ENCODE measurements around the gene ALB. TPM values are rescaled to one million over a fixed set of nuclear protein-coding genes. Genes with fewer than 3 reads are reported as not detected.

Gene ALB
- polyA plus RNA-seq, 6 donors from 2014 or later = not detected

- Mint-ChIP-seq H3K27ac (no peak overlapping the region), H3K36me3 (no peaks in the 10 kb centered on the region), H3K4me1 (no peaks in the 10 kb centered on the region), H3K9me3 (peaks cover 0 to 5% (median 0%) of the 10 kb centered on the region in 7 donors), H3K4me3 (no peak overlapping the region), H3K27me3 (peaks cover 9 to 22% (median 16%) of the 10 kb centered on the region in 3 donors)
- no peak for DNase-seq
- no peak for ATAC-seq (ENCODE audit: low read depth in 2 of 2)
Observed at GRCh38 chr4:73453701-73454005, 49.6 kb downstream of the ALB start.

DNA sequence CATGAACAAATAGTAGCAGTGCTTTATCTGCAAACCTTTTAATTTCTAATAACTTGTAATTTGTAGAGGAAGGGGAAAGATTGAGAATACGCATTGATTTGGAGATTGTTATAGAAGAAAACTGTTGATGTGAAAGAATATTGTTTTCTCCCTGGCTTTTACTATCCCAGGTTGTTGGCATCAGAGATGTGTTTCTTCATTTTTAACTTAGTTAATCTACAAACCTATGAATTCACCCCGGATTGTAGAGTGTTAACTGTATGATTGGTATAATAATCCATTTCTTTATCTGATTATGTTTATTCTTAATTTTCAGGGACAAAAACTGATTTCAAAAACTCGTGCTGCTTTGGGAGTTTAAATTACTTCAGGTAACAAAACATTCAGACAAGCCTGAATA is 50.8 kb downstream of the ALB start:
- ATAC-seq (ENCODE audit: low read depth in 2 of 2) (no peak), DNase-seq (no peak)
- H3K27me3 Mint-ChIP-seq = peaks cover 9 to 24% (median 18%) of the 10 kb centered on the region in 3 donors
- no peaks in the 10 kb centered on the region for H3K4me1 Mint-ChIP-seq
- no peak overlapping the region for H3K4me3 Mint-ChIP-seq
- peaks cover 0 to 7% (median 0%) of the 10 kb centered on the region in 7 donors for H3K9me3 Mint-ChIP-seq
- H3K27ac Mint-ChIP-seq = no peak overlapping the region
- no peaks in the 10 kb centered on the region for H3K36me3 Mint-ChIP-seq

DNA sequence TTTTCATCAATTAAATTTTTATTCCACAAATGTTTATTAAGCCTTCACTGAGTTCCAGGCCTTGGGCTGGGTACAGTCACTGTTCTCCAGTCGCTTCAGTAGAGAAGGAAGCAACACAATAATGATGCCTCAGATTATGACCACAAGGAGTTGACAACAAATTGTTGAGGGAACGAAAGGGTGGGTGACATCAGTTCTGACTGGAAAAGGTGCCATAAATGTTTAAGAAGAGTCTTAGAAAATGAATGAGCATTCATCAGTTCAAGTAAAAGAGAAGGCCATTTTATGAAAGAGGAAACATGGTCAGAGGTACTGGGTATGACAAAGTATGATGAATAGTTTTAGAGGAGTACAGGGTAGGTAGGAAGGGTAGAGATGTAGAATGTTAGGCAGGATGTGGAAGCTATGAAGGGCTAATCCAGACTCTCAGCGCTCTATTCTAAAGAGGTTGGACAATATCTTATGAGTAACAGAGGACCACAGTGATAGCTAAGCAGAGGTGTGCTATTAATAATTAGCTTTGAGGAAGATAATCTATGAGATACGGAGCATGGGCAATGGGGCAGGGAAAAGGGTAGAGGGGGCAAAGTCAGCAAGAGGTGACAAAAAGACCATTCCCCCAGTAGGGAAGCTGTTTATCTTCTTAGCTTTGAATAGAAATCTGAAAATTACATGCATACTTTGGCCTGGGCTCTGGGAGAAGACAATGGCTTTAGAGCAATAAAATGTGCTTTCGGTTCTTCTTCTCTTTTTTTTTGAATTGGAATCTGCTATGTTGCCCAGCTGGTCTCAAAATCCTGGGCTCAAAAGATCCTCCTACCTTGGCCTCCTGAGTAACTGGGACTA is 52.3 kb downstream of the ALB start:
- peaks cover 0 to 10% (median 0%) of the 10 kb centered on the region in 7 donors for H3K9me3 Mint-ChIP-seq
- no peak overlapping the region for H3K4me3 Mint-ChIP-seq
- DNase-seq = no peak
- no peaks in the 10 kb centered on the region for H3K36me3 Mint-ChIP-seq
- H3K27me3 Mint-ChIP-seq = peaks cover 9 to 31% (median 18%) of the 10 kb centered on the region in 3 donors
- ATAC-seq (ENCODE audit: low read depth in 2 of 2) = no peak
- no peak overlapping the region for H3K27ac Mint-ChIP-seq
- H3K4me1 Mint-ChIP-seq = no peaks in the 10 kb centered on the region

DNA sequence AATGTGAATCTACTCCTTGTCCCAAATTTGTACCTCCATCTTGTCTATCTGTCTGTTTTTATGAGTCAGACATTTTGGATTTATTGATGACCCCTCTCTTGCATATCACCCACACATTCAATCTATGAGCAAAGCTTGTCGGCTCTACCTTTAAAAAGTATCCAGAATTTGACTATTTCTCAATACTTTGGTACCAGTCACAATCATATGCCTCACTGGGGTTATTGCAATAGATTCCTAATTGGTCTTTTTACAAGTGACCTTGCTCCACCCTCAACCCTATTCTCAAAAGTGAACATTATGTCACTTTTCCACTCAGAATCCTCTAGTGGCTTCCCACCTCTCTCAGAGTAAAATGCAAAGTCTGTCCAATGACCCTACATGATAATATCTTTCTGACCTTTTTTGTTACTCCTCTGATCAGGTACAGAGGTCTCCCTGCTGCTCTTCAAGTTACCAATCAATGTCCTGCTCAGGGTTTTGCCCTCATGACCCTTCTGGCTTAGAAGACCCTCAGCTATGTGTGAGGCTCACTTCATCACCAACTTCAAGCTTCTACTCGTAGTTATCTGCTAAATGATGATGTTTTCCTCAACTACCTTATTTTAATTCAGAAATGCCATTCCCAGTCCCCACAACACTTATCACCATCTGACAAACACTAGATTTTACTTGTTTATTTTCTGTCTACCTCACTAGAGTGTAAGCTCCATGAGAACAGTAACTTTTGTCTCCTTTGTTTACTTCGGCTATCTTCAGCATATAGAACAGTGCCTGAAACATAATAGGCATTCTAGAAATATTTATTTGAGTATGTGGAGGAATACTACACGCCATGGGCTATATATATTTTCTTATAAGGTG is 54.3 kb downstream of the ALB start:
- Mint-ChIP-seq H3K27me3 (peaks cover 0 to 32% (median 13%) of the 10 kb centered on the region in 3 donors), H3K4me3 (no peak overlapping the region), H3K27ac (no peak overlapping the region), H3K4me1 (no peaks in the 10 kb centered on the region), H3K9me3 (peaks cover 0 to 10% (median 0%) of the 10 kb centered on the region in 7 donors), H3K36me3 (no peaks in the 10 kb centered on the region)
- DNase-seq = no peak
- ATAC-seq (ENCODE audit: low read depth in 2 of 2) = no peak

DNA sequence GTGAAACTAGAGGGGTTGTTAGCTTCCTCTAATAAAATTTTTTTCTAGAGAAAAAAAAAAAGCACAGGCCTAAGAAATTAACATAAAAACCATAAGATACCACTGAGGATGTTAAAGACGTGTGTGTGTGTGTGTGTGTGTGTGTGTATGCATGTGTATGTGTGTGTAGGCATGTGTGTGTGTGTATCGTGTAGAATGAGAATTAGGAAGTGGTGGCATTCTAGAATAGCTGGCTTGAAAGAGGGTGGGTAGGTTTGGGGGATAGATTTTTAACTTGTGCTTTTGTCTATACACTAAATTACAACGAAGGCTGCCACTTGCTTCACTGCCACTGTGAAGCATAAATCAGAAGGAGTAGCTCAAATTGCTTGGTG is 54.9 kb downstream of the ALB start:
- no peaks in the 10 kb centered on the region for H3K36me3 Mint-ChIP-seq
- H3K9me3 Mint-ChIP-seq = peaks cover 0 to 10% (median 0%) of the 10 kb centered on the region in 7 donors
- H3K4me1 Mint-ChIP-seq = no peaks in the 10 kb centered on the region
- H3K27ac Mint-ChIP-seq = no peak overlapping the region
- peaks cover 0 to 32% (median 13%) of the 10 kb centered on the region in 3 donors for H3K27me3 Mint-ChIP-seq
- DNase-seq (no peak), ATAC-seq (ENCODE audit: low read depth in 2 of 2) (no peak)
- H3K4me3 Mint-ChIP-seq = no peak overlapping the region

DNA sequence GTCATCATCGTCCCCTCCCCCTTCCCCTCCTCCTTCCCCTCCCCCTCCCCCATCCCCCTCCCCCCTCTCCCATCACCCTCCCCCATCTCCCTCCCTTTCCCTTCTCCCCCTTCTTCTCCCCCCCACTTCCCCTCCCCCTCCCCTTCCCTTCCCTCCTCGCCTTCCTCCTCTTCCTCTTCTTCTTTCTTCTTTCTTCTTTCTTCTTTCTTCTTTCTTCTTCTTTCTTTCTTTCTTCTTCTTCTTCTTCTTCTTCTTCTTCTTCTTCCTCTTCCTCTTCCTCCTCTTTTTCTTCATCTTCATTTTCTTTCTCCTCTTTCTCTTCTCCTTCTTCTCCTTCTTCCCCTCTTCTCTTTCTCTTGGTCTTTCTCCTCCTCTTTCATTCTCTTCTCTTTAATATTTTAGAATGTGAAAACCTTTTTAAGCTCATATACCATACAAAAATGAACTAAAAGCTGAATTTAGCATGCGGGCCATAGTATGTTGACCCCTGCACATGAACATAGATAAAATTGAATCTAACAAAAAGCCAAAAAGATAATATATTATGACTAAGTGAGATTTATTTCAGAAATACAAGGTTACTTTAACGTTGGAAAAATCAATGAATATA is 56.9 kb downstream of the ALB start:
- Mint-ChIP-seq H3K27me3 (peaks cover 0 to 31% (median 13%) of the 10 kb centered on the region in 3 donors), H3K4me1 (no peaks in the 10 kb centered on the region), H3K9me3 (peaks cover 0 to 10% (median 0%) of the 10 kb centered on the region in 7 donors), H3K4me3 (no peak overlapping the region), H3K36me3 (no peaks in the 10 kb centered on the region), H3K27ac (peak overlapping the region in 1 of 6 donors; percentile 40)
- ATAC-seq (ENCODE audit: low read depth in 2 of 2) = no peak
- no peak for DNase-seq

DNA sequence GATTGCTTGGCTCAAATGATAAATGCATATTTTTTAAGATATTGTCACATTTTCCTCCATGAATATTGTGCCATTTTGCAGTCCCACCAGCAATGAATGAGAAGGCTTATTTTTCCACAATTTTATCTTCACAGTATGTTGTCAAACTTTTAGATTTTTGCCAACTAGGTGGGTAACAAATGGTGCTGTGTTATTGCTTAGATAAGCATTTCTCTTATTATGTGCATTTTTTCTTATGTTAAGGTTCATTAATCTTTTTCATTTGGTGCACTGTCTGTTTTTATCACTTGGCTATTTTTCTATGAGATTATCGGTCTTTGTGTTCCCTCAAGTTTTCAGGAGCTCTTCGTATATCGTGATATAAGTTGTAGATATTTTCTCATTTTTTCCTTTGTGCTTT is 64.1 kb downstream of the ALB start:
- Mint-ChIP-seq H3K27me3 (peaks cover 0 to 25% (median 14%) of the 10 kb centered on the region in 3 donors), H3K36me3 (no peaks in the 10 kb centered on the region), H3K9me3 (peaks cover 3 to 19% (median 5%) of the 10 kb centered on the region in 7 donors), H3K4me3 (no peak overlapping the region), H3K27ac (no peak overlapping the region), H3K4me1 (no peaks in the 10 kb centered on the region)
- DNase-seq (no peak), ATAC-seq (ENCODE audit: low read depth in 2 of 2) (no peak)

- Mint-ChIP-seq H3K27me3 (peaks cover 0 to 28% (median 14%) of the 10 kb centered on the region in 3 donors), H3K4me1 (no peaks in the 10 kb centered on the region), H3K36me3 (peaks cover 0 to 11% of the 10 kb centered on the region in 2 donors), H3K9me3 (peaks cover 7 to 44% (median 20%) of the 10 kb centered on the region in 7 donors), H3K4me3 (no peak overlapping the region), H3K27ac (no peak overlapping the region)
- DNase-seq (no peak), ATAC-seq (ENCODE audit: low read depth in 2 of 2) (no peak)
Observed at GRCh38 chr4:73470728-73471127, 66.6 kb downstream of the ALB start.

Other genes starting within 250 kb of the ALB start
- 10 to 100 TPM in 2 of 6 donors, 1 to 10 TPM in 4; 4.6 to 13.5 (median 8.7) TPM for gene ANKRD17, start 145.5 kb upstream of the ALB start, polyA plus RNA-seq (ENCODE audit: low read depth in 6 of 6)
- gene AFP, start 31.9 kb downstream of the ALB start, polyA plus RNA-seq (ENCODE audit: low read depth in 6 of 6) = not detected
- not detected for gene AFM, start 77.5 kb downstream of the ALB start, polyA plus RNA-seq (ENCODE audit: low read depth in 6 of 6)
- 1 to 10 TPM in 1 of 6 donors, under 1 TPM in 1, not detected in 4; 0.52 to 2.1 TPM for gene RASSF6, start 216.1 kb downstream of the ALB start, polyA plus RNA-seq (ENCODE audit: low read depth in 6 of 6)